IPS-18c (cell line): ENCODE measurements around the gene ADD1.
"Not testable (repeated sequence)": the region's sequence is repeated elsewhere in the genome, so short reads cannot be mapped to it uniquely, and the experiment has no call there.

Experiments
- H3K4me3 ChIP-seq: 2 replicates; pipeline ENCODE4 v1.7.0; 2013; ENCODE audit warnings: low read depth, mild to moderate bottlenecking, low read length, moderate library complexity; ENCODE audit not compliant: insufficient read depth
- H3K9me3 ChIP-seq: one replicate; pipeline ENCODE4 v1.6.1; 2013; ENCODE audit warnings: mild to moderate bottlenecking, low read length, moderate library complexity; ENCODE audit not compliant: control insufficient read depth, insufficient read depth

ADD1 gene

DNA sequence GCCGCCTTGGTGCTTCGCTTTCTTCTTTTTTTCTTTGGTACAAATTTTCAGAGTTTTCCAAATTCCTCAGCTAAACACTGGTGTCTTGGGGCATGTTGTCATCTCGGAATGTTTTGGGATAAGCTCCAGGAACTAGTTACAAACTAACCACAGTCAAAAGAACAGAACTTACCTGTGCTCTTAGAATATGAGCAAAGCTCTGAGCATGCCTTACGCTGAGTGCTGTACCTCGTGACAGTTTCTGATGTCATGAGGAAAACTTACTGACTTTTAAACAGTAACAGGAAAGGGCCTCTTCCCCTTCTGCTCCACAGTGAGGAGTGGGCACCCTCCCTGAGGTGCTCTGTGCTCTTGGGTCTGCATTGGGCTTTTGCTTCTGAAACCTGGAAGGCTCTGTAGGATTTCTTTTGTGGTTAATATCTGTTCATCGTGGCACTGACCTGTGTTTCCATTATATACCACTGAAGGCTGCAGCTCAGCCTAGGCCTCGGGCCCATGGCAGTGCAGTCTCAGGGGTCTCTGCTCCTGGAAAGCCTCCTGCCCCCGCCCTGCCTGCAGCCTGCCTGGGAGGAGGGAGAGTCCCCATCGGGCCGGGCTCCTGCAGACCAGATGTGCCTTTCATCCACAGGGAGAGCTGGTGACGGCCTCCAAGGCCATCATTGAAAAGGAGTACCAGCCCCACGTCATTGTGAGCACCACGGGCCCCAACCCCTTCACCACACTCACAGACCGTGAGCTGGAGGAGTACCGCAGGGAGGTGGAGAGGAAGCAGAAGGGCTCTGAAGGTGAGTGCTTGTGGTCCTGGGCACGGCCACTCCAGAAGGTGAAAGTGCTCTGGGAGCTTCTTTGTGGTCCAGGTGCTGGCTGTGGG is 70.8 kb downstream of the ADD1 start:
- Histone ChIP-seq H3K4me3 (no peak overlapping the region), H3K9me3 (peaks cover 4% of the 10 kb centered on the region)

DNA sequence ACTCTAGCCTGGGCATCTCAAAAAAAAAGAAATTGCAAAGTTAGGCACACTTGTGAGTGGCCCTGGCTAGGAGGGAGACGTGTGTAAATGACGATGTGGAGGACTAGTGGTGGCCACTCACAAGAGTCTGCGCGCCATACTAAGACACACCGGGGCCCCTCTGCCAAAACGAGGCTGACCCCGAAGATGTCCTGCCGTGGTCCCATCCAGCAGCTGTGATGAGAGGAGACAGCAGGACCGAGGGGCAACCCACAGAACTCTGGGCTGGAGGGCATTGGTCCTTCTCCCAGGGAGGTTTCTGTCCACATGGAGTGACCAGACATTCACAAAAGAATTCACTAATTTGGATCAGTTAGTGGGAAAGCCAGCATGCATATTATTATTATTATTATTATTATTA is 72.1 kb downstream of the ADD1 start:
- Histone ChIP-seq H3K9me3 (peaks cover 4% of the 10 kb centered on the region), H3K4me3 (no peak overlapping the region)

DNA sequence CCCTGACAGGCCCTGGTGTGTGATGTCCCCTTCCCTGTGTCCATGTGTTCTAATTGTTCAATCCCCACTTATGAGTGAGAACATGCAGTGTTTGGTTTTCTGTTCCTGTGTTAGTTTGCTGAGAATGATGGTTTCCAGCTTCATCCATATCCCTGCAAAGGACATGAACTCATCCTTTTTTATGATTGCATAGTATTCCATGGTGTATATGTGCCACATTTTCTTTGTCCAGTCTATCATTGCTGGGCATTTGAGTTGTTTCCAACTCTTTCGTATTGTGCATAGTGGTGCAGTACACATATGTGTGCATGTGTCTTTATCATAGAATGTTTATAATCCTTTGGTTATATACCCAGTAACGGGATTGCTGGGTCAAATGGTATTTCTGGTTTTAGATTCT is 73.1 kb downstream of the ADD1 start:
- not testable (repeated sequence) for H3K9me3 ChIP-seq, H3K4me3 ChIP-seq

DNA sequence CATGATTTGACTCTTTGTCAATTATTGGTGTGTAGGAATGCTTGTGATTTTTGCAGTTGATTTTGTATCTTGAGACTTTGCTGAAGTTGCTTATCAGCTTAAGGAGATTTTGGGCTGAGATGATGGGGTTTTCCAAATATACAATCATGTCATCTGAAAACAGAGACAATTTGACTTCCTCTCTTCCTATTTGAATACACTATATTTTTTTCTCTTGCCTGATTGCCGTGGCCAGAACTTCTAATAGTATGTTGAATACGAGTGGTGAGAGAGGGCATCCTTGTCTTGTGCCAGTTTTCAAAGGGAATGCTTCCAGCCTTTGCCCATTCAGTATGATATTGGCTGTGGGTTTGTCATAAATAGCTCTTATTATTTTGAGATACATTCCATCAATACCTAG is 74.7 kb downstream of the ADD1 start:
- not testable (repeated sequence) for H3K9me3 ChIP-seq, H3K4me3 ChIP-seq

DNA sequence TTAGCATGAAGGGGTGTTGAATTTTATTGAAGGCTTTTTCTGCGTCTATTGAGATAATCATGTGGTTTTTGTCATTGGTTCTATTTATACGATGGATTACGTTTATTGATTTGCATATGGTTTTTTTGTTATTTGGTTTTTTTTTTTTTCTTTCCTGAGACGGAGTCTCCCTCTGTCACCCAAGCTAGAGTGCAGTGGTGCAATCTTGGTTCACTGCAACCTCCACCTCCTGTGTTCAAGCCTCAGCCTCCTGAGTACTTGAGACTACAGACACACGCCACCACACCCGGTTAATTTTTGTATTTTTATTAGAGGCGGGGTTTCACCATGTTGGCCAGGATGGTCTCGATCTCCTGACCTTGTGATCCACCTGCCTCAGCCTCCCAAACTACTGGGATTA is 75.1 kb downstream of the ADD1 start:
- H3K9me3 ChIP-seq, H3K4me3 ChIP-seq: not testable (repeated sequence)

DNA sequence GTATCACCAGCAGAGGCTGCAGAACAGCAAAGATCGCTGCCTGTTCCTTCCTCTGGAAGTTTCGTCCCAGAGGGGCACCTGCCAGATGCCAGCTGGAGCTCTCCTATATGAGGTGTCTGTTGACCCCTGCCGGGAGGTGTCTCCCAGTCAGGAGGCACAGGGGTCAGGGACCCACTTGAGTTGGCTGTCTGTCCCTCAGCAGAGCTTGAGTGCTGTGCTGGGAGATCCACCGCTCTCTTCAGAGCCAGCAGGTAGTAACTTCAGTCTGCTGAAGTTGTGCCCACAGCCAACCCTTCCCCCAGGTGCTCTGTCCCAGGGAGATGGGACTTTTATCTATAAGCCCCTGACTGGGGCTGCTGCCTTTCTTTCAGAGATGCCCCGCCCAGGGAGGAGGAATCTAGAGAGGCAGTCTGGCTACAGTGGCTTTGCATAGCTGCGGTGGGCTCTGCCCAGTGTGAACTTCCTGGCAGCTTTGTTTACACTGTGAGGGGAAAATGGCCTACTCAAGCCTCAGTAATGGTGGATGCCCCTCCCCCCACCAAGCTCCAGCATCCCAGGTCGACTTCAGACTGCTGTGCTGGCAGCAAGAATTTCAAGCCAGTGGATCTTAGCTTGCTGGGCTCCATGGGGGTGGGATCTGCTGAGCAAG is 78.9 kb downstream of the ADD1 start:
- not testable (repeated sequence) for H3K4me3 ChIP-seq, H3K9me3 ChIP-seq

DNA sequence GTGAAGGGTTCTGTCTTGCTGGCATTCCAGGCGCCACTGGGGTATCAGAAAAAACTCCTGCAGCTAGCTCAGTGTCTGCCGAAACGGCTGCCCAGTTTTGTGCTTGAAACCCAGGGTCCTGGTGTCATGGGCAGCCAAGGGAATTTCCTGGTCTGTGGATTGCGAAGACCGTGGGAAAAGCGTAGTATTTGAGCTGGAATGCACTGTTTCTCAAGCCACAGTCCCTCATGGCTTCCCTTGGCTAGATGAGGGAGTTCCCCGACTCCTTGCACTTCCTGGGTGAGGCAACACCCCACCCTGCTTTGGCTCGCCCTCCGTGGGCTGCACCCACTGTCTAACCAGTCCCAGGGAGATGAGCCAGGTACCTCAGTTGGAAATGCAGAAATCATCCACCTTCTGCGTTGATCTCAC is 79.5 kb downstream of the ADD1 start:
- Histone ChIP-seq H3K9me3 (no peaks in the 10 kb centered on the region), H3K4me3 (no peak overlapping the region)

DNA sequence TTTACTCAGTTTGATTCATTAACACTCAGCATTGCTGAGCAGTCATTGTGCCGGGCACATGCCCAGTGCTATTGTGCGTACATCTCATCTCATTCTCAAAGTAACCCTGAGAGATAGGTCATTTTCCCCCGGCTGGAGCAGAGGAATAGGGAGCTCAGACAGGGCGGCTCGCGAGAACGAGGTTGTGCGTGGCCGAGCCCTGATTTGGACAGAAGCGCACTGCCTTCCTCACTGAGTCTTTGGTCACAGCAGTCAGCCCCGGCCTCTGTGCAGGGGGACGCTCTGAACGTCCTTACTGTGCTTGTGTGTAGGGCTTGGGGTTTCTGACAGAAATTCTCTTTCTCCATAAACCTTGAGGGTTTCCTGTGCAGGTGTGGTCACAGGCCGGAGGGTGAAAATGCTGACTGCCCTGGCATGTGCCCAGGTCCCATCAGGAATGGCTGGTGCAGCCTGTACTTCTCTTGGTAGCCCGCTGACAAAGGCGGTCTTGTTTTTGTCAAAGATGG is 80.1 kb downstream of the ADD1 start:
- Histone ChIP-seq H3K4me3 (no peak overlapping the region), H3K9me3 (no peaks in the 10 kb centered on the region)

DNA sequence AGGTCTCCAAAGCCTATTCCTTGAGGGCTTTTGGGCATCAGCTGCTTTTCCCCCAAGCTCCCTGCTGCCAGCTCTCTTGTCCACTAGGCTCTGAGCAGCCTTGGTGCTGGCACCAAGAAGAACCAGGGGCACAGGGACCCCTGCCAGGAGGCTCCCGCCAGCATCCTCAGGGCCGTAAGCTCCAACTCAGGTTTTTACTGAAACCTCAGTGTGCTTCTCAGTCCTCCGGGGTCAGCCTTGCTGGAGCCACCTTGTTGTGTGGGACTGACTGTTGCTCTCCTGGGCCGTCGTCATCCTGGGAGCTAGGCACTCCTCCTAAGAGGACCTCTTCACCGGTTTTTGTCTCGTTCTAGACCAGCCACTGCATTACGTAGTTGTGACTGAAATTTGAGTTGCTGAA is 80.6 kb downstream of the ADD1 start:
- Histone ChIP-seq H3K9me3 (no peaks in the 10 kb centered on the region), H3K4me3 (no peak overlapping the region; the same call in 1 of the 2 replicates)

DNA sequence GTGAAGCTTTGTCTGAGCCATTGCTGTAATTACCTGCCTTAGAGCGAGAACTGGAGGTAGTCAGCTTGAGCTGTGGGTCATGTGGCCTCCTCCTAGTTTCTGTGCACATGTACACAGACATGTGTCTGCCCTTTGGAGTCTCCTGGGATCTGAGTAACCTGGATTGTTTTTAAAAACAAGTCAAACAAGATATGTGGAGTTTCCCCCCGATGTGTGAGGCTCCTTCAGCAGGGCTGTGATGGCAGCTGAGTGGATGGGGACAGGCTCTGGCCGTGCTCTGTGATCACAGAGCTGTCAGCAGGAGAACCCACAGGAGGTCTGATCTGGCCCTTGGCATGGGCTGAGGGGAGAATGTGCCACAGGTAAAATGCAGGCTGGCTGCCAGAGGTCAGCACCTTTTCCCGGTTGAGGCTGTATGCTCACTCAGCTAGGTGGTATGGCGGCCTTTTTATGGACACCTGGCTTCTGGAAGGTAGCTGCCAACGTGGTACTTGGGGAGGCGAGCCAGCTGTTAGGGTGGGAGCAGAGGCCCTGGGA is 81.2 kb downstream of the ADD1 start:
- Histone ChIP-seq H3K4me3 (no peak overlapping the region), H3K9me3 (no peaks in the 10 kb centered on the region)

DNA sequence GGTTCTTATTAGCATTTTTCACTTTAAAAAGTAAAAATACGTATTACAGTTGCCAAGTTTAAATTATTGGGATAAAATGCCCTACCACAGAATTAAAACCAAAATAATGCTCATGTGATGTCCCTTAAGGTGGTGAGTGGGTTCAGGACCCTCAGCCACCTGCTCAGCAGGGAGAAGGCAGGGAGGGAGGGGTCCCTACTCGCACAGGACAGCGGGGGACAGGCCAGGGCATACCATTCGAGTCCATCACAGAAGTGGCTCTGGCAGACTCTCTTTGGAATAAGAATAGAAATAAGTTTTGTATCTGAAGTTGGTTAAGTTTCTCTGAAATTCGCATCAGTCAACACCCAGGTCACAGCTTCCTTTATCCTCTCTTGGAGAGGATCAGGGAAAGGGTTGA is 81.9 kb downstream of the ADD1 start:
- Histone ChIP-seq H3K9me3 (no peaks in the 10 kb centered on the region), H3K4me3 (no peak overlapping the region)

DNA sequence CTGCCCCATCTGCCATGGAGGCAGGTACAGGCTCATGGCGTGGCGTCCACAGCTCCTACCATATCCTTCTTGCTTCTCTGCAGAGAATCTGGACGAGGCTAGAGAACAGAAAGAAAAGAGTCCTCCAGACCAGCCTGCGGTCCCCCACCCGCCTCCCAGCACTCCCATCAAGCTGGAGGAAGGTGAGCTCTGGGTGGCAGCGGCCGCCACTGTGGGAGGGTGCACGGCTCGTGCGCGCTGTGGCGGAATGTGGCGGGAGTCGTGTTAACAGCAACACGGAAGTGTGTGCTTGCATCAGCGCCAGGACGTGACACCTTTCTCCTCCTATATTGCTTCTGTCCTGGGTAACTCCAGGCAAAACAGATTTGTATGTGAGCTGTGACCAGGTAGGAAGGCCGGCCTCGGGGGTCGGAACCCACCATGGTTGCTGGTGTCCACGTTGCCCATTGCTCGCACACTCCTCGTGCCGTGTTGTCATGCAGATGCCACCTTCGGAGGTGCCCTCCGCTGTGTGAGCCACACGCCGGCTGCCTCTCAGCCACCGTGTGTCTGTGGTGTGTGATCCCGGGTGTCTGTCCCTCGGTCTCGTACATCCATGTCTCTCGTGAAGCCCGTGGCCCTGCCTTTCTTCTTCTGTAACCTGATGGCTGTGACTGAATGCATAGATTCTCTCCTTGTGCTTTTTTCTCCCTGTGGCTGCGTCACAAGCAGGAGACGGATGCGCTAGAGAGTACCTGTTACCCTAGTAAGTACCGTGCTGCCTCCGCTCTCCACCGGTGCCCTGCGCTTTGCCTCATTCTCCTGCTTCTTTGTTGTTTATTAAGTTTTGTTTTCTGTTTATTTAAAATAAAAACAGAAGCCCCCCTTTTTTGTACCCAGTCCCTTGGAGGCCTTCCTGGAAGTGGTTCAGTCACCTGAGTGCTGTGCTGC is 82.6 kb downstream of the ADD1 start:
- Histone ChIP-seq H3K9me3 (no peaks in the 10 kb centered on the region), H3K4me3 (no peak overlapping the region; the same call in 1 of the 2 replicates)

DNA sequence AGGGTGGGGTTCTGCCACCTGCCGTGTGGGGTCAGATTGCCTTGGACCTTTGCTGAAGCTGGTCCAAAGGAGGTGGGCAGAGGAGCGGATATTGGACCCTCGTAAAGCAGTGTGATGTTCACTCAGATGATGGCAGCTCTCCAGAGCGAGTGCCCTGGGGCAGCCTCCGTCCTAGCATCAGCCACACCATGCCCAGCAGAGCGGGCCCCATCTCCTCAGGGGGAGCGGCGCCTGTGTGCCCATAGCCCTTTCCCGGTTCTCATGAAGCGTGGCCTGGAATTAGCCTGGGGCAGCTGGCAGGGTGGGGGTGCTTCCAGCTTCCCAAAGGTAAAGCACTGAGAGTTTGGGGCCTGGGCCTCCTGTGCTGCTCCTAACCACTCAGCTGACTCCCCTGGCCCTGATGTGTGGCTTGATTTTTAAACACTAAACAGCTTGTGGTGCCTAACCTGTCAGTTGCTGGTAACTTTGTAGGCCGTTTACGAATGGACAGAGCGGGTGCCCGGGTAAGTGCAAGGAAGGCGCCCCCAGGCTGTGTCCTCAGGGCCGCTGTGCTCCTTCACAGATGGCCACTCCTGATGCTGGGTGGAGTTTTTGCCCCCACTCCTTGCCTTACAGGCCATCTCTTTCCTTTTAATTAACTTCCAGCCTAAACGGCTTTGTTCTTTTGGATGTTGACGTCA is 83.5 kb downstream of the ADD1 start:
- no peak overlapping the region for H3K4me3 ChIP-seq

DNA sequence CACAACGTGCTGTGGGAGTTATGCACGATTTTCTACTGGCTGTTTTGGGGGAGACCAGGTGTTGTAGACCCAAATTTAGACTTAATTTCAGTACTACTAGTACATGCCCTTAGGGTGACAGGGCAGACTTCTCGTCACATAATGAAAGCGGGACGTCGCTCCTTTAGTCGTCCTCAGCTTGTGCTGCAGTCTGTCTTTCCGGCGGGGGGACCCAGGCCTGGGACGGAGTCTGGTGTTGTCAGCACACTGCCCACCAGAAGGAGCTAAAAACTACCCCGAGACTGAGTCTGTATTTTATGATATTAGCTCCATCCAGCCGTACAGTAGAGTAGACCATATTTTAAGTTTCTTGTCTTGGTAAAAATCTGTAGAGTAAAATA is 84.0 kb downstream of the ADD1 start:
- Histone ChIP-seq H3K4me3 (no peak overlapping the region), H3K9me3 (no peaks in the 10 kb centered on the region)

More for the DNA sequence above, 83.5 kb downstream of the ADD1 start:
- no peaks in the 10 kb centered on the region for H3K9me3 ChIP-seq

DNA sequence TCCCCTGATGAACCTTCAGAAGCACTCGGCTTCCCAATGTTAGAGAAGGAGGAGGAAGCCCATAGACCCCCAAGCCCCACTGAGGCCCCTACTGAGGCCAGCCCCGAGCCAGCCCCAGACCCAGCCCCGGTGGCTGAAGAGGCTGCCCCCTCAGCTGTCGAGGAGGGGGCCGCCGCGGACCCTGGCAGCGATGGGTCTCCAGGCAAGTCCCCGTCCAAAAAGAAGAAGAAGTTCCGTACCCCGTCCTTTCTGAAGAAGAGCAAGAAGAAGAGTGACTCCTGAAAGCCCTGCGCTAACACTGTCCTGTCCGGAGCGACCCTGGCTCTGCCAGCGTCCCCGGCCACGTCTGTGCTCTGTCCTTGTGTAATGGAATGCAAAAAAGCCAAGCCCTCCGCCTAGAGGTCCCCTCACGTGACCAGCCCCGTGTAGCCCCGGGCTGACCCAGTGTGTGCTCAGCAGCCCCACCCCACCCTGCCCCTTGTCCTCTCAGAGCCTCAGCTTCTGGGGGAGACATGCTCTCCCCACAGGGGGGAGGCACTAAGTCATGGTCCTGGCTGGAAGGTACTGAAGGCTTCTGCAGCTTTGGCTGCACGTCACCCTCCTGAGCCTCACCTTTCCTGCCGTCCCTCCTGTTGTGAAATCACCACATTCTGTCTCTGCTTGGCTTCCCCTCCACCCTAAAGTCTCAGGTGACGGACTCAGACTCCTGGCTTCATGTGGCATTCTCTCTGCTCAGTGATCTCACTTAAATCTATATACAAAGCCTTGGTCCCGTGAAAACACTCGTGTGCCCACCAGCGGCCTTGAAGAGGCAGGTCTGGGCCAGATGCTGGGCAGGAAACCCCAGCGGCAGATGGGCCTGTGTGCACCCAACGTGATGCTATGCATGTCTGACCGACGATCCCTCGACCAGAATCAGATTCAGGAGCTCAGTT is 84.9 kb downstream of the ADD1 start:
- no peak overlapping the region for H3K4me3 ChIP-seq
- no peaks in the 10 kb centered on the region for H3K9me3 ChIP-seq

DNA sequence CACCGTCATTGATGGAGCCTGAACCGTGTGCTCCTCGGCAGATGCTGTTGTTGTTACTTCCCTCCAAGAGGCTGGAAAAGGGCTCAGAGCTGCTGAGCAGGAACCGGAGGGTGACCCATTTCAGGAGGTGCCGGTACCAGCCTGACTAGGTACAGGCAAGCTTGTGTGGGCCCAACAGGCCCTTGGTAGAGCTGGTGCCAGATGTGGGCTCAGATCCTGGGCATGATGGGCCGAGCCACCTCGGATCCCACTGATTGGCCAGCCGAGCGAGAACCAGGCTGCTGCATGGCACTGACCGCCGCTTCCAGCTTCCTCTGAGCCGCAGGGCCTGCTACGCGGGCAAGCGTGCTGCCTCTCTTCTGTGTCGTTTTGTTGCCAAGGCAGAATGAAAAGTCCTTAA is 85.8 kb downstream of the ADD1 start:
- Histone ChIP-seq H3K9me3 (no peaks in the 10 kb centered on the region), H3K4me3 (no peak overlapping the region)
